Measurements from ENCODE around the gene PAOX.

Gene PAOX

GRCh38 chr10:133396035-133396624 is 17.1 kb downstream of the PAOX start:
- DNase-seq (ENCODE audit: low spot score), result no peak
- no peak overlapping the region for H3K27ac ChIP-seq
- ChIA-PET POLR2A (ENCODE audit: low non-redundant PET) (no interaction called here), CTCF (interaction anchor here (0.6 kb wide), 1 partner anchor 44 kb away, joined by 3 read pairs; no protein-coding TSS in a partner anchor)
- TF ChIP-seq, protein P1, sequence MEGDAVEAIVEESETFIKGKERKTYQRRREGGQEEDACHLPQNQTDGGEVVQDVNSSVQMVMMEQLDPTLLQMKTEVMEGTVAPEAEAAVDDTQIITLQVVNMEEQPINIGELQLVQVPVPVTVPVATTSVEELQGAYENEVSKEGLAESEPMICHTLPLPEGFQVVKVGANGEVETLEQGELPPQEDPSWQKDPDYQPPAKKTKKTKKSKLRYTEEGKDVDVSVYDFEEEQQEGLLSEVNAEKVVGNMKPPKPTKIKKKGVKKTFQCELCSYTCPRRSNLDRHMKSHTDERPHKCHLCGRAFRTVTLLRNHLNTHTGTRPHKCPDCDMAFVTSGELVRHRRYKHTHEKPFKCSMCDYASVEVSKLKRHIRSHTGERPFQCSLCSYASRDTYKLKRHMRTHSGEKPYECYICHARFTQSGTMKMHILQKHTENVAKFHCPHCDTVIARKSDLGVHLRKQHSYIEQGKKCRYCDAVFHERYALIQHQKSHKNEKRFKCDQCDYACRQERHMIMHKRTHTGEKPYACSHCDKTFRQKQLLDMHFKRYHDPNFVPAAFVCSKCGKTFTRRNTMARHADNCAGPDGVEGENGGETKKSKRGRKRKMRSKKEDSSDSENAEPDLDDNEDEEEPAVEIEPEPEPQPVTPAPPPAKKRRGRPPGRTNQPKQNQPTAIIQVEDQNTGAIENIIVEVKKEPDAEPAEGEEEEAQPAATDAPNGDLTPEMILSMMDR (conservative IDR thresholded peaks at IDR 0.05; ENCODE audit: low read depth), result no peak

- no peak for DNase-seq (ENCODE audit: low spot score)
- ChIA-PET POLR2A (ENCODE audit: low non-redundant PET) (no interaction called here), CTCF (no interaction called here)
- TF ChIP-seq, protein P1 (conservative IDR thresholded peaks at IDR 0.05; ENCODE audit: low read depth), result no peak
- no peak overlapping the region for H3K27ac ChIP-seq
Measured at GRCh38 chr10:133397938-133398337, 18.9 kb downstream of the PAOX start.

GRCh38 chr10:133399123-133399601 is 20.1 kb downstream of the PAOX start:
- ChIA-PET CTCF (no interaction called here), POLR2A (ENCODE audit: low non-redundant PET) (no interaction called here)
- no peak for DNase-seq (ENCODE audit: low spot score)
- H3K27ac ChIP-seq, result no peak overlapping the region
- TF ChIP-seq, protein P1 (conservative IDR thresholded peaks at IDR 0.05; ENCODE audit: low read depth), result no peak

DNA sequence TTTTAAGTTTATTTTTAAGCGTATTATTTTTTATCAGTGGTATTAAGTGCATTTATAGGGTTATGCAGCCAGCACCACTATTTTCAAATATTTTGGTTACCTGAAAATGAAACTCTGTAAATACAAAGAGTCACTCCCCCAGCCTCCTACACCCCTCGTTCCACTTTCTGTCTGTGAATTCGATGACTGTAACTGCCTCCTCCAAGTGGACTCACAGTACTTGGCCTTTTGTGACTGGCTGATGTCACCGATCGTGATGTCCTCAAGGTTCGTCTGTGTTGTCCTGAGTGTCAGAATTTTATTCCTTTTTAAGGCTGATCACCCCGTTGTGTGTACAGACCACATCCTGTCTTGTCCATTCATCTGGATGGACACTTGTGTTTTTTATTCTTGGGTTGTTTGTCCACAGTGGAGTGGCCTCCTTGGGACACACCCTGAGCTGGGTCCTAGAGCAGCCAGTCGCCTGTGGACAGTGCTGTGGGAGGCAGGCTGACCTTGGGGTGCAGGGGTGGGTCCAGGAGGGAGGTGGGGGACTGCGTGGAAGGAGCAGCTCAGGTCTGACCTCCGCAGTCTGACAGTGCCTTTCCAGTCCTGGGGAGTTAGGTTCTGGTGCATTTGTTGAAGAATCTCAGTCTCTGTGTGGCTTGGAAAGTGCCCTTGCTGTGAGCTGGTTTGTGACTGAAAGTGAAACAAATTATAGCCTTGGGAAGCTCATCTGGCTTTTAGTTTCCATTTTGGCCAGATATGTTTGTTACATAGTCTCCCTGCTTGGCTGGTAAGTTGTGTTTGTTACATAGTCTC is 21.8 kb downstream of the PAOX start:
- no peak overlapping the region for H3K27ac ChIP-seq
- CTCF ChIA-PET, result interaction anchor here (0.5 to 1.0 kb wide), 3 partner anchors 39 to 805 kb away, joined by 3 to 4 read pairs (median 3); no protein-coding TSS in a partner anchor
- DNase-seq (ENCODE audit: low spot score), result no peak
- POLR2A ChIA-PET (ENCODE audit: low non-redundant PET), result no interaction called here
- TF ChIP-seq, protein P1 (conservative IDR thresholded peaks at IDR 0.05; ENCODE audit: low read depth), result no peak

DNA sequence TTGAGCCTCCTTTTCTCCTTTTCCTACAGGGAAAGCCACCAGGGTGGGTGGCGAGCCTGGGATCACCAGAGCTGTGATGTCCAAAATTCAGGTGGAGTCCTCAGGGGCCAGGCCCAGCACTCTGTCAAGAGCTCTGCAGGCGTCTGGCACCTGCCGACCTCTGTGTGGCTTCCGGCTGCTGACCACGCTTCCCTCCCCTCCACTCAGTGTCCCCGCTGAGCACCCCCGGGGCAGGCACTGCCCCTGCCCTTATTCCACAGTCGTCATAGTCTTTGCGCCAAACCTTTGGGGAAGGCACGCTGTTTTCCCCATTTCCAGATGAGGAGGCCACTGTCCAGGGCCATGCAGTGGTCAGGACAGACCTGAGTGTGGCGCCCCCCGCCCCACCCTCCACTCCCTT is 22.4 kb downstream of the PAOX start:
- POLR2A ChIA-PET (ENCODE audit: low non-redundant PET), result interaction anchor here (0.7 kb wide), 1 partner anchor 58 kb away, joined by 6 read pairs; no protein-coding TSS in a partner anchor

More for the DNA sequence above, 22.4 kb downstream of the PAOX start:
- CTCF ChIA-PET, result interaction anchor here (0.6 to 1.0 kb wide), 2 partner anchors 39 to 72 kb away, joined by 3 read pairs; no protein-coding TSS in a partner anchor
- DNase-seq (ENCODE audit: low spot score), result no peak
- no peak overlapping the region for H3K27ac ChIP-seq
- TF ChIP-seq, protein P1 (conservative IDR thresholded peaks at IDR 0.05; ENCODE audit: low read depth), result no peak

All from RWPE1 (cell line).